ENCODE measurements around the gene SLC30A2. TPM values are rescaled to one million over a fixed set of nuclear protein-coding genes. Genes with fewer than 3 reads are reported as not detected.

The SLC30A2 gene
- total and polyA plus RNA-seq, 2 experiments from 2014 or later: 1.8 to 4.8 TPM

DNA sequence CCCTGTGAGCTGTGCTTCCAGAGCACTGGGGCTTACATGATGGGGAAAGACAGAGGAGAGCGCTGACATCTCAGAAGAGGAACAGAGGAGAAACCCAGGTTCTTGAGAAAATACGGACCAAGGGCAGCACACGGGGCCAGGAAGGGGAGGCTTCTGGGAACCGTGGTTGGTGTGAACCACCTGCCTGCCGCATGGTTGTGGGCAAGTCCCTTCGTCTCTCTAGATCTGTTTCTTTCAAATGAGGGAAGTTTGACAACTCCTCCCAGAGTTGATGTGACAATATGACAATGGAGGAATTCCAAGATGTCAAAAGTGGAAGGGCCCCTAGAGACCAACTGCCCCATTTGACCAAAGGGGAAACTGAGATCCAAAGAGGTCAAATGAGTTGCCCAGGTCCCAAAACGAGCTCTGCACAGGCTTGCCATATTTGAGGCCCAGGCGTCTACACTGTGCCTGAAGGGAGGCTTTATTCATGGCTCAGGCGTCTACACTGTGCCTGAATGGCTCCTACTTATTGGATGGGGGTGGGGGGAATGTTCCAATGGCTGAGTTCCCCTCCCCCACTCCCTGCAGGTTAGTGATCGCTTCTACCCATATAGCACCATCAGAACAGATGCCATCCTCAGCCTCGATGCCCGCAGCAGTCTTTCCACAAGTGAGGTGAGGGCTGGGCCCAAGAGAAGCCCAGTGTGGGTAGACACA lies 13.1 kb downstream of the SLC30A2 start:
- H3K4me3 ChIP-seq: no peak overlapping the region
- no peak overlapping the region for H3K27ac ChIP-seq
- no peak for DNase-seq (ENCODE audit: low spot score)
- H3K27me3 ChIP-seq: no peaks in the 10 kb centered on the region
- 88% methylated on average over 12 of the region's 12 CpGs for WGBS (ENCODE audit: low lambda C conversion rate, missing lambda C conversion rate)
- H3K79me2 ChIP-seq: no peaks in the 10 kb centered on the region
- no peak overlapping the region for H2AFZ ChIP-seq
- no peaks in the 10 kb centered on the region for H4K20me1 ChIP-seq (ENCODE audit: insufficient read depth, poor library complexity, severe bottlenecking)
- no peaks in the 10 kb centered on the region for H3K36me3 ChIP-seq (replicated peaks; ENCODE audit: insufficient read depth, low read depth)
- no peak overlapping the region for H3K4me2 ChIP-seq
- no peaks in the 10 kb centered on the region for H3K9me2 ChIP-seq (replicated peaks; ENCODE audit: insufficient read depth)
- H3K4me1 ChIP-seq (ENCODE audit: insufficient read depth): peaks cover 9% of the 10 kb centered on the region
- TF ChIP-seq EZH2phosphoT487 (IDR thresholded peaks at IDR 0.05; ENCODE audit: low read depth, severe bottlenecking, unreplicated experiment) (no peak), CTCF (IDR thresholded peaks at IDR 0.05; ENCODE audit: poor library complexity) (no peak), EZH2 (IDR thresholded peaks at IDR 0.05; ENCODE audit: borderline replicate concordance) (no peak)
- H3K9me3 ChIP-seq (ENCODE audit: low read depth): no peaks in the 10 kb centered on the region

GRCh38 chr1:26031611-26032220 lies 14.2 kb downstream of the SLC30A2 start:
- Histone ChIP-seq H3K27me3 (no peaks in the 10 kb centered on the region), H3K79me2 (no peaks in the 10 kb centered on the region), H3K27ac (no peak overlapping the region), H3K4me1 (ENCODE audit: insufficient read depth) (peaks cover 4% of the 10 kb centered on the region), H4K20me1 (ENCODE audit: insufficient read depth, poor library complexity, severe bottlenecking) (no peaks in the 10 kb centered on the region), H2AFZ (no peak overlapping the region), H3K4me2 (no peak overlapping the region), H3K36me3 (replicated peaks; ENCODE audit: insufficient read depth, low read depth) (no peaks in the 10 kb centered on the region), H3K9me3 (ENCODE audit: low read depth) (no peaks in the 10 kb centered on the region), H3K4me3 (no peak overlapping the region), H3K9me2 (replicated peaks; ENCODE audit: insufficient read depth) (no peaks in the 10 kb centered on the region)
- TF ChIP-seq EZH2phosphoT487 (IDR thresholded peaks at IDR 0.05; ENCODE audit: low read depth, severe bottlenecking, unreplicated experiment): no peak
- TF ChIP-seq EZH2 (IDR thresholded peaks at IDR 0.05; ENCODE audit: borderline replicate concordance): no peak
- TF ChIP-seq CTCF (IDR thresholded peaks at IDR 0.05; ENCODE audit: poor library complexity): no peak
- 60% methylated on average over 3 of the region's 3 CpGs for WGBS (ENCODE audit: low lambda C conversion rate, missing lambda C conversion rate)
- DNase-seq (ENCODE audit: low spot score): no peak

DNA sequence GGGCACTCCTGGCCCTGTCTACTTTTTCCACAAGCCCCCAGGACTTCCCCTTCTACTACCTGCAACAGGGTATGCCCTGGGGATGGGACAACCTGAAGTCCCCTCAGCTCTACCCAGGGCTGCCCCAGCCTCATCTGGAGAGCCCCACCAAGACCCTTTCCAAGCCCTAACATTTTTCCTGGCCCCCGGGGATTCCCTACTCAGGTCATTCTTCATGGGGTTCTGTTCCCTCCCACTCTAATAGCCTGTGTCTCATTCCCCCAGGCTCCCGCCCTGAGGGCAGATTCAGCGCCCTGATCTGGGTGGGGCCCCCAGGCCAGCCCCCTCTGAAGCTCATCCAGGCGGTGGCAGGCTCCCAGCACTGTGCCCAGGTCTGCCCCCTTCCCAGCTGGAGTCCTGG lies 14.7 kb downstream of the SLC30A2 start:
- DNase-seq (ENCODE audit: low spot score): no peak
- no peaks in the 10 kb centered on the region for H3K9me2 ChIP-seq (replicated peaks; ENCODE audit: insufficient read depth)
- H3K4me1 ChIP-seq (ENCODE audit: insufficient read depth): peaks cover 2% of the 10 kb centered on the region
- no peak overlapping the region for H3K27ac ChIP-seq
- no peaks in the 10 kb centered on the region for H3K79me2 ChIP-seq
- no peak overlapping the region for H3K4me2 ChIP-seq
- H3K4me3 ChIP-seq: no peak overlapping the region
- H3K9me3 ChIP-seq (ENCODE audit: low read depth): no peaks in the 10 kb centered on the region
- 68% methylated on average over 4 of the region's 4 CpGs for WGBS (ENCODE audit: low lambda C conversion rate, missing lambda C conversion rate)
- H2AFZ ChIP-seq: no peak overlapping the region
- H3K27me3 ChIP-seq: no peaks in the 10 kb centered on the region
- no peak for TF ChIP-seq CTCF (IDR thresholded peaks at IDR 0.05; ENCODE audit: poor library complexity)
- TF ChIP-seq EZH2 (IDR thresholded peaks at IDR 0.05; ENCODE audit: borderline replicate concordance): no peak
- TF ChIP-seq EZH2phosphoT487 (IDR thresholded peaks at IDR 0.05; ENCODE audit: low read depth, severe bottlenecking, unreplicated experiment): no peak
- H4K20me1 ChIP-seq (ENCODE audit: insufficient read depth, poor library complexity, severe bottlenecking): no peaks in the 10 kb centered on the region
- H3K36me3 ChIP-seq (replicated peaks; ENCODE audit: insufficient read depth, low read depth): no peaks in the 10 kb centered on the region
